AG04450 (cell line): ENCODE data around the gene HMGN3. TPM values are rescaled to one million over a fixed set of nuclear protein-coding genes. Genes with fewer than 3 reads are reported as not detected.

ENCODE experiments used
- CTCF ChIA-PET: fragments of 300-600, 350-600 bp; formaldehyde crosslinking; extraction: SDS; loops from one replicate; lab custom pipeline; 2022; ENCODE audit warnings: antibody characterized with exemption, inconsistent platforms; lab: Charles Lee
- POLR2A ChIA-PET: fragments of 350-600 bp; formaldehyde crosslinking; extraction: SDS; loops from one replicate; lab custom pipeline; 2021; ENCODE audit warnings: antibody characterized with exemption, inconsistent platforms; lab: Yijun Ruan, JAX
- DNase-seq: peaks from one replicate; pipeline ENCODE4 v3.0.0-alpha.2; 2011; ENCODE audit warnings: low read depth, low spot score
- H3K27ac ChIP-seq: one replicate; pipeline ENCODE4 v1.5.1; 2012; ENCODE audit warnings: low read depth, low read length, control low read depth
- H3K27me3 ChIP-seq: one replicate; pipeline ENCODE4 v1.6.0; 2012; ENCODE audit warnings: low read length; ENCODE audit not compliant: control insufficient read depth, insufficient read depth
- H3K4me3 ChIP-seq: 2 replicates; pipeline ENCODE4 v1.5.1; 2011; ENCODE audit warnings: mild to moderate bottlenecking, low read depth, low read length, control low read depth
- H3K9me3 ChIP-seq: 2 replicates; pipeline ENCODE4 v1.5.1; 2012; ENCODE audit warnings: low read length; ENCODE audit not compliant: control insufficient read depth, insufficient read depth
- CTCF ChIP-seq: IDR thresholded peaks from 2 replicates; pipeline ENCODE4 v1.5.1; 2011; ENCODE audit warnings: low read depth, low read length, control low read depth, inconsistent platforms
- polyA minus RNA-seq: library from RNA; depleted of rRNA, polyadenylated mRNA; stranded (reverse); fragments of >200 nt; gene quantifications from 2 replicates; pipeline ENCODE4 v1.2.3, GENCODE V29; 2011; rRNA and poly(A)+ RNA removed
- polyA plus RNA-seq: library from polyadenylated mRNA; depleted of rRNA; stranded (reverse); fragments of >200 nt; gene quantifications from 2 replicates; pipeline ENCODE4 v1.2.3, GENCODE V29; 2011; rRNA removed

The HMGN3 gene
- 31.7 and 55.2 TPM in 2 replicates for polyA plus RNA-seq
- 4.0 and 7.2 TPM in 2 replicates for polyA minus RNA-seq

GRCh38 chr6:79234150-79235022 lies at the start of gene HMGN3:
Gene HMGN3, minus strand, starts transcription at chr6:79234682.
- ChIA-PET CTCF (no interaction called here), POLR2A (no interaction called here)
- Histone ChIP-seq H3K27ac (peak within 1 kb of the TSS; percentile 53), H3K27me3 (no peaks in the 10 kb centered on the region), H3K4me3 (peak within 1 kb of the TSS; percentile 80), H3K9me3 (no peaks in the 10 kb centered on the region)
- DNase-seq, result peak; percentile 83
- peak; percentile 20; the same call in 1 of the 2 replicates for TF ChIP-seq CTCF

- TF ChIP-seq CTCF, result no peak
- no peak for DNase-seq
- ChIA-PET POLR2A (no interaction called here), CTCF (no interaction called here)
- Histone ChIP-seq H3K27ac (no peak overlapping the region), H3K9me3 (no peaks in the 10 kb centered on the region), H3K27me3 (no peaks in the 10 kb centered on the region), H3K4me3 (no peak overlapping the region)
These were observed 46.3 kb upstream of the HMGN3 start for GRCh38 chr6:79280756-79281155.

- DNase-seq, result no peak
- POLR2A ChIA-PET, result no interaction called here
- Histone ChIP-seq H3K27ac (no peak overlapping the region), H3K9me3 (no peaks in the 10 kb centered on the region), H3K4me3 (no peak overlapping the region), H3K27me3 (no peaks in the 10 kb centered on the region)
- no peak for TF ChIP-seq CTCF
- CTCF ChIA-PET, result no interaction called here
These were observed 42.6 kb upstream of the HMGN3 start for GRCh38 chr6:79277109-79277508.

GRCh38 chr6:79269877-79270276 lies 35.4 kb upstream of the HMGN3 start:
- Histone ChIP-seq H3K27ac (no peak overlapping the region), H3K27me3 (no peaks in the 10 kb centered on the region), H3K4me3 (no peak overlapping the region), H3K9me3 (no peaks in the 10 kb centered on the region)
- CTCF ChIA-PET, result interaction anchor here (0.6 kb wide), 1 partner anchor 69 kb away, joined by 6 read pairs; no protein-coding TSS in a partner anchor
- no peak for TF ChIP-seq CTCF
- DNase-seq, result no peak
- POLR2A ChIA-PET, result no interaction called here

- no peak overlapping the region for H3K4me3 ChIP-seq
- no peaks in the 10 kb centered on the region for H3K9me3 ChIP-seq
- ChIA-PET POLR2A (no interaction called here), CTCF (no interaction called here)
- H3K27ac ChIP-seq, result no peak overlapping the region
- no peak for DNase-seq
- no peaks in the 10 kb centered on the region for H3K27me3 ChIP-seq
- no peak for TF ChIP-seq CTCF
These were observed 32.6 kb upstream of the HMGN3 start for GRCh38 chr6:79267128-79267527.
